HG03060 (cell line): ENCODE measurements around the gene YPEL5.
"Not testable (repeated sequence)": the region's sequence is repeated elsewhere in the genome, so short reads cannot be mapped to it uniquely, and the experiment has no call there.

Experiments used
- ATAC-seq: cut with Tn5 transposase; IDR thresholded peaks from one replicate; pipeline ENCODE4 v1.9.1; 2021; ENCODE audit warnings: low read depth, moderate number of reproducible peaks; ENCODE audit not compliant: unreplicated experiment

Gene YPEL5

DNA sequence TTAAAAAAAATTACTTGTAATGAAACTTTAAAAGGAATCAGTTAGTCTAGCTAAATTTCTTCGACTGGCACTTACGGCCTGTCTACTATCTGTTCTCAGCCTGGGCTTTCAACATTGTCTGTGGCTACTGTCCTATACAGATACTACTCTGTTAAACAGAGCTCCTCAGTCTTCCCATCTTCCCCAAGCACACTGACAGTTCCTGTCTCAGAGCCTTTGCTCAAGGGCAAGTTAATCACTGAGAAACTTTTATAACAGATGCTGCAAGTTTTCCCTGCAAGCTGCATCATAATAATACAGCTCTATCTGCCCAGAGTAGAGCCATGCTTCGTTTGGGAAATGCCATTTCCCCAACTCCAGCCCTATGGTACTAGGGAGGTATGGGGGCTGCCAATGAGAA is 11.3 kb upstream of the YPEL5 start:
- ATAC-seq = no peak

DNA sequence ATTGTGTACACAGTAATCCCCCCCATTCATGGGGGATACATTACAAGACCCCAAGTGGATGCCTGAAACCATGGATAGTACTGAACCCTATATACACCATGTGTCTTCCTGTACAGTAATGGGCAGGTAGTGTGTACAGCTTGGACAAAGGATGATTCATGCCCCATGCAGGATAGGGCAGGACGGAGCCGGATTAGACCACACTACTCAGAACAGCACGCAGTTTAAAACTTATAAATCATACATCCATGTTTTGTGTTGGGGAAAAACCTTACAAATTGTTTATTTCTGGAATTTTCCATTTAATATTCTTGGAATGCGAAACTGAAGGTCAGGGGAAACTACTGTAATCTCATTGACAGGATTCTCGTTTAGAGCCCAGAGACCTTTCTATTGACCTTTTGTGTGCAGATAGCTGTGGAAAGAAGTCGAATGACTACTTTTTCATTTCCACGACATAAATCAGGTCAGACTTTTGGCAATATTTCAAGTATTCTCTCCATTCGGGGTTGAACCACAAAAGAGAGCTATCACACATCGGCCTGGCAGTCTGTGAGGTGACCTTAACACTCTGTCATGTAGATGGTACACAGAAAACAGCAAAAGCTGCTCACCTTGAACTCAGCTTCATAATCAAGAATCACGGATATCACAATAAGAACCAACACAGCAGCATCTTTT is 9.9 kb upstream of the YPEL5 start:
- ATAC-seq = no peak

DNA sequence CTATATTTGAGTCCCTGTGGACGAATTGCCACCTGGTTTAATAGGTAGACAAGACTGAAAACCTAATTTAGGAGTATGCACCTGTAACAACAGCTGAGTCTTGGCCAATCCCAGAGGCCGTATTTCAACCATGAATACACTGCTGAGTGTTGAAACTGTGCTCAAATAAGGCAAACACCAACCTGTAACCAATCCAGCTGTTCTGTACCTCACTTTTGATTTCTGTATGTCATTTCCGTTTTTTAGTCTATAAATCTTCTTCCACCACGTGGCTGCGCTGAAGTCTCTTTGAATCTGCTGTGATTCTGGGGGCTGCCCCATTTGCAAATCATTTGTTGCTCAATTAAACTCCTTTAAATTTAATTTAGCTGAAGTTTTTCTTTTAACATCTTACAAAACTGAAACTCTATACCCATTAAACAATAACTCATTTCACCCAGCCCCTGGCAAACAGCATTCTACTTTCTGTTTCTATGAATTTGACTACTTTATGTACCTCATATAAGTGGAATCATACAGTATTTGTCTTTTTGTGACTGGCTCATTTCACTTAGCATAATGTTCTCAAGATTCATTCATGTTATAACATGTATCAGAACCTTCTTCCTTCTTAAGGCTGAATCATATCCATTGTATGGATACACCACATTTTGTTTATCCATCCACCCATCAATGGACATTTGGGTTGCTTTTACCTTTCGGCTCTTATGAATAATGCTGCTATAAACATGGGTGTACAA is 7.5 kb upstream of the YPEL5 start:
- ATAC-seq = no peak

DNA sequence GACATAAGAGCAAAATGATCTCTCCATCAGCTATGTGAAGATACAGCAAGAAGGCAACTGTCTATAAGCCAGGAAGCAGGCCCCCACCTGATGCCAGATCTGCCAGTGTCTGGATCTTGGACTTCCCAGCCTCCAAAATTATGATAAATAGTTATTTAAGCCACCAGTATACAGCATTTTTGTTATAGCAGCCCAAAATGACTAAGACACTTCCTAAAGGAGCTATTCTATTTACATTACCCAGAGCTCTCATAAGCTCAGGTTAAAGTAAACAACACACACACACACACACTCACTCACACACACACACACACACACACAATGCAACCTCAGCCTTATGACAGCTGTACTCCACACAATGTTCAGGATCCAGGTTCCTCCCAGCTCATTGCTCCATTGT is 5.7 kb upstream of the YPEL5 start:
- no peak for ATAC-seq

DNA sequence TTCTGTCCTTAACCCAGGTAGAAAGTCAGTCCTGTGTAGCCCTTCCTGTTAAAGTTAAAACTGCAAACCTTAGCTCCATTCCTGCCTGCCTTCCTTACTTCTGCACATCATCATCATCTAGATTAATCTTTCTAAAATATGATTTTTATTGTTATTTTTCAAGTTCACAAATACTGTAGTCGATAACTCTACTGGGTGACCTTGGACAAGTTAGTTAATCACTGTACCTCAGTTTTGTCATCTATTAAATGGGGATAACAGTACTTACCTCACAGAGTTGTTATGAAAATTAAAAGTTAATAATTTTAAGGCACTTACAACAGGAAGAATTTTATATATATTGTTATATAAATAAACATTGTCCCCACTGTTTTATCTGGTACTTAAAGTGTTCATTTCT is 2.5 kb upstream of the YPEL5 start:
- no peak for ATAC-seq

DNA sequence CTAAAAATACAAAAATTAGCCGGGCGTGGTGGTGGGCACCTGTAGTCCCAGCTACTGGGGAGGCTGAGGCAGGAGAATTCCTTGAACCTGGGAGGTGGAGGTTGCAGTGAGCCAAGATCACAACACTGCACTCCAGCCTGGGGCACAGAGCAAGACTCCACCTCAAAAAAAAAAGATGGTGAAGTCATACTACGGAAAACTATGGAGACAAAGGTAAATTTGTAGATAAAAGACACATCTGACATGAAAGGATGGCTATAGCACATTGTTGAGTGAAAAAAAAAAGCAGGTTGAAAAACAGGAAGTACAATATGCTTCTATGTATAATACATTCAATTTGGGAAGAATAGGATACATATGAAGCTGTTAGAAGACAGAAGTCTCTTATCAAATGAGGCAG is 1.9 kb upstream of the YPEL5 start:
- not testable (repeated sequence) for ATAC-seq

DNA sequence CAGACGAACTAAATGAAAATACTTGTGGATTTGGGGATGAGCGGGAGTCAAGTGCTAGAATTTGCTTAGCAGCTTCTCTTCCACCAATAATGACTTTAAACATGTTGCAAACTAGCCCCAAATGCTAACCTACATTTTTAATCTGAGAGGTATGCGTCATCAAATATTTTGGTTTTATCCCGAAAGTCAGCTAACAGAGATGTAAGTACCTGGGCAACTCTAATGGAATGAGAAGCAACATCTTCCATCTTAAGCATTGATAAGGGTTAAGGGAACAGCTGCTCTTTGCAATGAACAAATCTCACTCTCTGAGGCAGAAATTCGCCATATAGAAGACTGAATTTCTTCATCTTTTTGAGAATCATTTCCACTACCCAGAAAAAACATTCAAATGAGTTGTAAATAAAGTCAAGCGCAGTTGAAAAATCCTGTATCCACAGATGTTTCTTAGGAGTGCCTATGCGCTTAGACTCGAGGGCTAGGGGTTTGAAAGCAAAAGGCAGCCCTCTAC is 926 bp upstream of the YPEL5 start:
- ATAC-seq = no peak

DNA sequence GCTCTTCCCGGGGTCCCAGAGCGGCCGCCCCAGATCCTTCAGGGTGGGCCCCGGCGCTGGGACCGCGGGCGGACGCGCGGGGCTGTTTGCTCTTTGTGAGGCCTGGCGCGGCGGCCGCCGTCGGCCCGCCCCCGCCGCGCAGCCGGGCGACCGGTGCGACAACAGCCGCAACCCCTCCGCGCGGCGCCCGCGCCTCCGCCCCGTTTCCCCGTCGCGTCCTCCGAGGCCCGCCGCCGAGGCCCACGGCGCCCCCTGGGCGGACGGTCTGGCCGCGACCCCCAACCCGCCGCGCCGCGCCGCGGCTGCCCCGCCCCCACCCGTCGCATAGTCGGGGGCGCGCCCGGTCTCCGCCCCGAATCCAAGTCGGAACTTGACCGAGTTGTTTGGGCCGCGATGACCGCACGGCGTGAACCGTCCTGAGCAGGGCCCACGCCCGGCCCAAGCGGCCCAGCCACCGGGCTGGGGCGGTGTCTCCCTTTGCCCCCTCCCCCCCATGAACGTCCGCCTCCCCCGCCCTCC is 448 bp downstream of the YPEL5 start:
- ATAC-seq = no peak

DNA sequence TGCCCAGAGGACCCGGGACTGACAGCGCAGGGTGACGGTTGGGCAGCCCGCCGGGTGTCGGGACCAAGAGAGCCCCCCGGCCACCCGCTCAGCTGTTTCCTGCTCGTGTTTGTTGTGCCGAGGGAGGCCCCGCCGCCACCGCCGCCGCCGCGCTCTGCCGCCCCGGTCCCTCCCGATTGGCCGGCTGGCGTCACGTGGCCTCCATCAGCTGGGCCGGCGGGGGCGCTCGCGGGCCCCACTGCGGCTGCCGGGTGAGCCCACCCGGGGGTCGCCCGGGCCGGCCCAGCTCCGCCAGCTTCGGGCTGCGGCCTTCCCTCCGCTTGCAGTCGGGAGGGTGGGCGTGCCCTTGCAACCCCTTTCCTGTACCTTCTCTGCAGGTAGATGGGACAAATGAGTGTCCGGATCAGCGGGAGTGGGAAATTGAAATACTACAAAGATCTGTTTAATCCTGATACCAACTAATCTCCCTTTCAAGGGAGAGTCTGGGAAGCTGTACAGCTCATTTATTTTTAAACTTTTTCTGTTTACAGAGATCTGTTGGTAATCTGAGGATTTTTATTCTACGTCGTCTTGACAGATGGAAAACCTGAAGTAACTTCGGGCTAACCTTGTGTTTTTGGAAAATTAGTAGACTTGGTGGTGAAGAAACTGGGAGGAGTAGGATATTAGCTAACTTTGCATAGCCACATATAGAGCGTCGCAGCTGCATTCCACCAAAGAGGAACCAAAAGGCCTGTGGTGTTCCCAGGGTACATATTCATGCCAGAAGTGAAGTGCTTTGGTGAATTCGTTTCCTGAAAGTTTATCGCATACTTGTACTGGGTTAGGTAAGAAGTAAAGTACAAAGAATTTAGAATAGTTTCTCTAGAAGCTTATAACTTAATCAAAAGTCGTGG is 1.2 kb downstream of the YPEL5 start:
- ATAC-seq = no peak

DNA sequence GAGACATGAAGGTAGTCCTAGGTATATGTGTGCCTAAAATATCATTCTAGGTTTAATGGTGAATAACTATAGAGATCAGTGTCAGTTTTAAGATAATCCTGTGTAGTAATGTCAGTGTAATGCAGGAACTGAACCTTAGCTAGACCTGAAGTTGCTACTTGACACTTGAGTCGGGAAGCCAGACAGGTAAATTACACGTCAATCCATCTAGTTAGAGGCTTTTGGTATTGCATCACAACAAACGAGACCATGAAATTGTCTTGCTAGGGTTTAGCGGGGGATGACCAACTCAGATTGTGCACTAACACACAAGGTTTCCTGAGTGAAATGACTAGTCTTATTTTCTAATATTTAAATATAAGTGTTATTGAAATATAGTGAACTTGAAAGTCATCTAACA is 2.0 kb downstream of the YPEL5 start:
- ATAC-seq = no peak

DNA sequence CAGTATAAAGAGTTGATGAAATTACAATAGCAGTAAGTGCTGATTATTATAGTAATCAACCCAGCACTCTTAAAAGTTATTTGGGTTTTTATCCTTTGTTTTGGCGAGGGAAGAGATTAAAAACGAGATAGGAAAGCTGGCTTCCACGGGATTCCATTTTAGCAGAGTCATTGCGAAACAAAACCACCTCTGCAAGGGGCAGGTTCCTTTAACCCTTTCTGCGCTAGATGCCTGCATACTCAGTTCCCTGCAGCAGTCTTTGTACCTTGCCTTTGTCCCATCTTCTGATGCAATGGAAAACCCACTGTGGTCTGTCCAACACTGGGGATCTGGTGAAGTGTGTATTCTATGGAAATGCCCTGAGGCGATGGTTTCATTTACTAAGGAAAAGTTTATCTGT is 2.7 kb downstream of the YPEL5 start:
- ATAC-seq = no peak

DNA sequence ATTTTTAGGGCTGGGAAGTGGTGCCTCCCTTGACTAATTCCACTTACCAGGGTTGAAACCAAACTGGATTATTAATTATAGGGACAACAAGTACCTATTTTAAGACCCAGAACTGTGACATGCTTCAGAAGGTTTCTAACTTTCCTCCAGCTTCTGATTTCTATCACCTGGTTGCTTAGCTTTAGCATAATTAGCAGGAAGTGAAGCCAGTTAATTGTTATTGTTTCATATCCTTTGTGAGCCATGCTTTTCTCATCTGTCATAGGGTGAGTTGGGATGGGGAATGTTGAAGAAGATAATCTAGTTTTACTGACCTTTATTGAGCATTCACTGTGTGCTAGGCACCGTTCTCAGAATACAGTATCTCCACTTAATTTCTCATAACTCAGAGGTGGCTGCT is 3.2 kb downstream of the YPEL5 start:
- ATAC-seq = no peak

DNA sequence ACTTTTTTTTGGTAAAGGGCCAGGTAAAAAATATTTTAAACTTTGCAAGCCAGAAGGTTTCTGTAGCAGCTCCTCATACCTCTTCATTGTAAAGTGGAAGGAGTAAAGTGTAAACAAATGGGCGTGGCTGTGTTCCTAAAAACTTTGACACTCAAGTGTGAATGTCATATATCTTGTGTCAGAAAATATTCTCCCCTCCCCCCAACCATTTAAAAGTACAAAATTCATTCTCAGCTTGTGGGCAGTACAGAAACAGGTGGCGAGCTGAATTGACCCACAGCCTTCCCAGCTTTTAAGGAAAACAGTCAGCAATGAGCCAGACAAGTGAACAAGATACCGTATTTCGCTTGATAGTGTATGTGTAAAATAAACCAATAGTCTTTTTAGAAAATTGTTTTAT is 4.0 kb downstream of the YPEL5 start:
- no peak for ATAC-seq

DNA sequence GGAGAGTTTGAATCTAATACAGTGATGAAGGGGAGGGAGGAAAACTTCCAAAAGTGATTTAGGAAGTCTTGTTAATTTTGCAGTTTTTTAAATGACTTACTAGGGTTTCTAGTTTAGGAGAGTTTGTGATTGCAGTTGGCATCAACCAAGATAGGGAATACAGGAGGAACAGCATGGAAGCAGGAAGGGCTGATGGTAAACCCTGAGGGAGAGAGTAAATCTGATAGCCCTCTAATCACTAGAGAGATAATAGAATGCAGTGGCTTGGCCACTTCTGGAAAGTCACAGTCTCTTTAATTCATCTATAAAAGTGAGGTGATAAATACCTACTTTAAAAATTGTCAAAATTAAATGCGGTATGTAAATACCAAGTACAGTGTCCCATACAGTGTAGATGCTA is 5.6 kb downstream of the YPEL5 start:
- ATAC-seq = no peak

DNA sequence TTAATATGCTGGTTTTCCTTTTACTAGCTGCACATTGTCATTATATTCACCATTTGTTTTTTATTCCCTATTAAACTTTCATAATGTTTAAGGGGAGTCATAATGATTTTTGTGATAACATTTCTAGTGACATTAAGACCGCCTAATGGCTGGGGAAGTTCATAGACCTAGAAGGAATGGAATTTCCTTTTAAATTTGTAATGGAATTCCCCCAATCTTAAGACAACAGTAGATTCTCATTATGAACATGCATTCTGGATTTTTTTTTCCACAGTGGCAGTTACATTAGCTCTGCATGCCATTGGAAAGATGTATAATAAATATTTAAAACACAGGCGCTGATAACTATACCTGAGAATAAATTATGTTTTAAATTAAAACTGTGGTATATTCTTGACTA is 8.4 kb downstream of the YPEL5 start:
- ATAC-seq = no peak

DNA sequence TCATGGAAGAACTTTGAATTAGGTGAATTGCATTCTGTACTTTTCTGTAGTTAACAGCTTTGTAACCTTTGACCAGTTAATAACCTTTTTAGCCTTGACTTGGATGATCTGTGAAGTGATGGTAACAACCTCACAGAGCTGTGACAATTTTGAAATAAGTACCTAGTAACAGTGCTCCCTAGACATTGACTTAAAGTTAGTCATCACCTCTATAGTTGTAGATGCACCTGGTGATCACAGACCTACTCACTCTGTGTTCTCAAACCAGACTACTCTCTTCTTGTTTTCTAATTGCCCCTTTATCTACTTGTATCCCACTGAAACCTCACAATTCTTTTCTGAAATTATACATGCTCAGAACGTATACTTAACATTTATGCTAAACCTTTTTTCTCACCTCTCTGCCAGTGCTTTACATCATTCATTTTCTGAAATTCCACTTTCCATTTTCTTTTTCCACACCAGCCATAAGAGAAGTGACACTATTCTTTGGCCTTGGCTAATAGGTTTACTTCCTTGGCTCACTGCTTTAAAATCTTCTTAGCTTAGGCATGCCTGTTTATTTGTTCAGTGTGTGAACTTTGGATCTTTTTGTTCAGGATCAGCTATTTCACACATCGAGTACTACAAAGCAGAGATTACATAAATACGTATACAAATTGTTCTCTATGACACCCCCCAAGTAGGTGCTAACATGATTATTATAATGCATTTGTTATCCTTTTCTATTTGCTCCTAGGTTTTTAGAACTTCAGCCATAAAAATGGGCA is 9.3 kb downstream of the YPEL5 start:
- no peak for ATAC-seq

DNA sequence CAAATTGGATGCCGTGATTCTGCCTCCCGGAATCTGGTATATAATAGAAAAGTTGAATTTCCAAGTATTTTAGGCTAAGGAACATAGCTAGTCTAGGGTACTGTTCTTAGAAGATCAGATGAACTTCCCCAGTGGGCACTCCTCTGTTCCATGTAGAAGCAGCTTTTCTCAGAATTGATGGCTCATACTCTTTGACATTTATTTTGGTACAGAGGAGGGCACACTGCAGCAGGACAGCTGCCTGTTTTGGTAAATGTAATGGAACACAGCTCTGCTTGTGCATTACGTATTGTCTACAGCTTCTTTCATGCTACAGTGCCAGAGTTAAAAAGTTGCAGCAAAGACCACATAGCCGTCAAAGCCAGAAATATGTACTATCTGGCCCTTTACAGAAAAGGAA is 10.8 kb downstream of the YPEL5 start:
- ATAC-seq = no peak

DNA sequence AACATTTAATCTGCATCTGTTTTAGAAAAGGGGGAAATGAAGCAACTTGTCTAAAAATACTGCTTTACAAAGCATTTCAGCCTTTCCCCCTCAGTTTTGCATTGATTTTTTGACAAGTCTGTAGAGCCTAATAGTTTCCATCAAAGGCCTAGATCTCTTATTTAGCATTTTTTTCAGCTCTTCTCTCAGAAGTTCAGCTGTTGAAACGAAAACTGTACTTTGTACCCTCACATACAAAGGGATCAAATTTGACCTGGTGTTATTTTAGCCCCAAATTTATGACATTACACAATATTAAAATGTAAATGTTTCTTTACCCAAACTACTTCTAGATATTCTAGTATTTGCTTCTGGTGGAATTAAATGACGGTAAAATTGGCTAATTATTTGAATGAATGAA is 13.0 kb downstream of the YPEL5 start:
- no peak for ATAC-seq

DNA sequence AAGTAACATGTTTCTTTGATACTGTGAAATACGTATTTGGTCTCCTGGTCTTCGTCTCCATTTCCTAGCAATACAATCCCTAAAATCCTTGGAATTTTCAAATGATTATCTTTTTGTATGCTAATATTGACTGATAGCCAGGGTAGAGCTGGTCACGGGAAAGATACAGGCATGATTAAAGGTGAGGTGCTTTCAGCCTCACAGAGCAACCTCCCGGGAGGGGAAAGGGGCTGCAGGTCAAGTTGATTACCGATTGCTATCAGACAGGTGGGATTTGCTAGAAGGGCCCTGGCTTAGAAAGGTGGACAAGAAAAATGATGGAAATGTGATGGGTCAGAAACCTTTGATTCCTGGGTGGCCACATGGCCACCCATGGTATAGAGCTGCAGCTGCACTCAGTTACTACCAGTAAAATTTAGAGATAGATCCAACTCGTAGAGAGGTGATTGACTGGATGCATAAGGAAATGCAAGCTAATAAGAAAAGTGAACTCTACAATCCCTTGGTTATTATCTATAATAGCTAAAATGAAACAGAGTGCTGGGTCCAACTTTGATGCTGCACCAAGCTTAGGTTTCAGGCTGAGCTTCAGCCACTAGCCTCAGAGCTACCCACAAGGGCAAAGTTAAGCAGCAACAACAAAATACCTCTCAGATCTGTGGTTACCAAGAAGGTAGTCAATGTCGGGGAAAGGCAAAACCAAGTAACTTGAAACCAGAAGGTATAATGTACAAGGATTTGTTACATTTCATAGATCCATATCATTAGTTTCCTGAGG is 15.3 kb downstream of the YPEL5 start:
- no peak for ATAC-seq

DNA sequence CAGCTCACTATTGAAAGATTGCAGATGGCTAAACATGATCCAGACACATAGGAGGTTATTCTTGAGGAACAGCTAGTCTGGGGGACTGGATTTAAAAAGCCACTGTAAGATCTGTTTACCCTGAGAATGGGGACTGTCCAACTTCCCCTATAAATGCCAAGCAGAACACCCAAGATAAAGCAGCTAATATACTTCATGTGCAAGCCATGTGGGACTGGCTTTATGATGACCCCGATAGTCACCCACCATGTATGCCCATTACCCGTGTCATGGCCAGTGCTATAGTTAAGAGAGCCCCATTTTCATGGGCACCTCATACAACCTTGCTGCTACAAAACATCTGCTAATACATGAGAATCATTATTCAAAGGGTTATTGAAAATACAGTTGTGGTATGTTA is 16.0 kb downstream of the YPEL5 start:
- no peak for ATAC-seq
